Lower leg skin (tissue), 4 donors: ENCODE results near the gene NUMA1. TPM values are rescaled to one million over a fixed set of nuclear protein-coding genes. Genes with fewer than 3 reads are reported as not detected.

Experiments used
- DNase-seq, 2 donors: peaks; one replicate each; pipeline ENCODE4 v3.0.0-alpha.2; 2019; ENCODE audit warnings: low spot score in 2 of 2
- H3K4me3 ChIP-seq: fragments of 200-600 bp; sonication (generic); 2 replicates; pipeline ENCODE4 v1.5.1; 2017; ENCODE audit warnings: mild to moderate bottlenecking, low read depth; ENCODE audit not compliant: poor library complexity, severe bottlenecking
- CTCF ChIP-seq, 3 donors: fragments of 450-650 bp; IDR thresholded peaks; one replicate each; pipeline ENCODE4 v1.5.1; 2016; ENCODE audit warnings: antibody characterized with exemption in 3 of 3, mild to moderate bottlenecking in 3 of 3, moderate library complexity in 2 of 3
- POLR2A ChIP-seq, 2 donors: fragments of 450-650 bp; IDR thresholded peaks; one replicate each; pipeline ENCODE4 v1.6.1; 2016 to 2017; ENCODE audit warnings: antibody characterized with exemption in 2 of 2, mild to moderate bottlenecking in 1 of 2, moderate library complexity in 1 of 2
- WGBS, 2 donors: methylation state at CpG; one replicate each; pipeline ENCODE4 v1.1.5; 2018; 5-methylcytosine and 5-hydroxymethylcytosine counted together
- intact Hi-C: fragments of 100-400 bp; cut with DNase I; formaldehyde crosslinking; loops from one replicate; pipeline ENCODE4 v1.15.0; 2023; ENCODE audit warnings: low total_unique reads
- total RNA-seq, 4 donors: library from RNA; depleted of rRNA; stranded (reverse); fragments of >200 nt; gene quantifications; one replicate each; pipeline ENCODE4 v1.1.0, GENCODE V29; 2016

Gene NUMA1
- total RNA-seq, 4 donors from 2014 or later: 356 to 592 (median 409) TPM

- TF ChIP-seq POLR2A (IDR thresholded peaks at IDR 0.05): no peak
- H3K4me3 ChIP-seq: no peak overlapping the region
- intact Hi-C loops: no loop called here
- 84 to 92% methylated on average over 5 of the region's 5 CpGs for WGBS, 2 donors
- DNase-seq: no peak
These were observed 18.5 kb downstream of the NUMA1 start for GRCh38 chr11:72061739-72062396.

- no peak for TF ChIP-seq POLR2A (IDR thresholded peaks at IDR 0.05)
- no peak for TF ChIP-seq CTCF (IDR thresholded peaks at IDR 0.05)
- intact Hi-C loops: no loop called here
- no peak overlapping the region for H3K4me3 ChIP-seq
- 60 to 73% methylated on average over 3 of the region's 3 CpGs for WGBS, 2 donors
- no peak for DNase-seq
These were observed 21.8 kb downstream of the NUMA1 start for GRCh38 chr11:72058416-72059034.

GRCh38 chr11:72048766-72049460 lies 31.4 kb downstream of the NUMA1 start:
- no peak for TF ChIP-seq CTCF (IDR thresholded peaks at IDR 0.05)
- no peak for TF ChIP-seq POLR2A (IDR thresholded peaks at IDR 0.05)
- no peak overlapping the region for H3K4me3 ChIP-seq
- intact Hi-C loops: no loop called here
- no peak for DNase-seq
- 91 to 95% methylated on average over 3 of the region's 3 CpGs for WGBS, 2 donors

GRCh38 chr11:72045849-72046248 lies 34.5 kb downstream of the NUMA1 start:
- H3K4me3 ChIP-seq: no peak overlapping the region
- no peak for DNase-seq
- TF ChIP-seq CTCF (IDR thresholded peaks at IDR 0.05) (no peak), POLR2A (IDR thresholded peaks at IDR 0.05) (no peak)
- intact Hi-C loops: no loop called here
- WGBS, 2 donors: 83 to 87% methylated on average over 5 of the region's 5 CpGs

- intact Hi-C loops: loop anchor here (5.0 kb wide), 1 partner anchor 40 kb away; the partner anchor contains the start of genes LRRC51 and NUMA1
- H3K4me3 ChIP-seq: peak overlapping the region; percentile 20
- DNase-seq: no peak
- TF ChIP-seq CTCF (IDR thresholded peaks at IDR 0.05) (no peak), POLR2A (IDR thresholded peaks at IDR 0.05) (no peak)
- WGBS, 2 donors: 19 to 21% methylated on average over 4 to 5 of the region's 5 CpGs
These were observed 38.1 kb downstream of the NUMA1 start for GRCh38 chr11:72042064-72042745.
